GM12878 (cell line): ENCODE measurements around the gene TAX1BP3. TPM values are rescaled to one million over a fixed set of nuclear protein-coding genes. Genes with fewer than 3 reads are reported as not detected.
"Not testable (repeated sequence)": the region's sequence is repeated elsewhere in the genome, so short reads cannot be mapped to it uniquely, and the experiment has no call there.

ENCODE experiments used
- ATAC-seq: fragments of 200-7000 bp; cut with Tn5 transposase; 3 replicates; pipeline ENCODE4 v1.9.1; 2020; ENCODE audit warnings: mild to moderate bottlenecking, moderate library complexity
- BruUV-seq: library from RNA; stranded (reverse); fragments of 400-500 nt; replicated peaks from 2 replicates; lab custom pipeline; 2021; lab: Mats Ljungman, UMichigan
- CTCF ChIA-PET: fragments of 300-600 bp; sonication (Branson Sonifier 250); formaldehyde crosslinking; extraction: SDS; loops from one replicate; lab custom pipeline; 2021; ENCODE audit warnings: inconsistent platforms; lab: Yijun Ruan, JAX
- POLR2A ChIA-PET: fragments of 350-600 bp; formaldehyde crosslinking; extraction: SDS; loops from one replicate; lab custom pipeline; 2021; ENCODE audit warnings: inconsistent platforms; lab: Charles Lee
- RAD21 ChIA-PET: fragments of 300-600 bp; sonication (Branson Sonifier 250); formaldehyde crosslinking; loops from one replicate; lab custom pipeline; 2023; ENCODE audit warnings: antibody characterized with exemption; ENCODE audit not compliant: unreplicated experiment; lab: Charles Lee
- SMC1A ChIA-PET: fragments of 300-600 bp; sonication (Branson Sonifier 250); formaldehyde crosslinking; loops from one replicate; lab custom pipeline; 2023; ENCODE audit not compliant: unreplicated experiment, uncharacterized antibody; lab: Charles Lee
- DNase-seq: peaks from one replicate; pipeline ENCODE4 v3.0.0-alpha.2; 2011; ENCODE audit warnings: low read depth, low spot score
- FAIRE-seq: peaks from 3 replicates; lab custom pipeline; 2011; peaks lifted over from hg19 to GRCh38; lab: Jason Lieb, UNC
- H2AFZ ChIP-seq: 2 replicates; pipeline ENCODE4 v1.6.0; 2011; ENCODE audit warnings: low read depth, low read length, control low read depth; ENCODE audit not compliant: control insufficient read depth
- H3K27ac ChIP-seq: 2 replicates; pipeline ENCODE4 v1.5.1; 2011; ENCODE audit warnings: control low read depth; ENCODE audit not compliant: control insufficient read depth, insufficient read depth
- H3K27me3 ChIP-seq, 2 experiments: replicated peaks in 1 of 2; 2 replicates each; pipeline versions ENCODE4 v1.6.0 to v1.6.1; 2011; ENCODE audit warnings: low read length in 1 of 2; ENCODE audit not compliant: control insufficient read depth in 2 of 2, insufficient read depth in 2 of 2
- H3K36me3 ChIP-seq, 2 experiments: 2 replicates each; pipeline ENCODE4 v1.5.1; 2011; ENCODE audit warnings: low read length in 1 of 2; ENCODE audit not compliant: control insufficient read depth in 2 of 2, insufficient read depth in 2 of 2
- H3K4me1 ChIP-seq: 2 replicates; pipeline ENCODE4 v1.6.1; 2011; ENCODE audit warnings: mild to moderate bottlenecking, low read length, moderate library complexity, mixed read lengths; ENCODE audit not compliant: control insufficient read depth, insufficient read depth
- H3K4me2 ChIP-seq: 2 replicates; pipeline ENCODE4 v1.6.0; 2011; ENCODE audit warnings: control low read depth; ENCODE audit not compliant: control insufficient read depth, insufficient read depth
- H3K4me3 ChIP-seq: fragments of 200-600 bp; sonication (generic); 2 replicates; pipeline ENCODE4 v1.5.1; 2016
- H3K79me2 ChIP-seq: 2 replicates; pipeline ENCODE4 v1.6.0; 2011; ENCODE audit warnings: low read length; ENCODE audit not compliant: control insufficient read depth, insufficient read depth
- H3K9ac ChIP-seq: 2 replicates; pipeline ENCODE4 v1.8.0; 2011; ENCODE audit warnings: low read length, control low read depth, mixed read lengths; ENCODE audit not compliant: control insufficient read depth, insufficient read depth
- H3K9me3 ChIP-seq: replicated peaks from 3 replicates; pipeline ENCODE4 v1.5.1; 2011; ENCODE audit warnings: mild to moderate bottlenecking, low read length; ENCODE audit not compliant: control insufficient read depth, insufficient read depth
- H4K20me1 ChIP-seq: 2 replicates; pipeline ENCODE4 v1.6.0; 2011; ENCODE audit not compliant: control insufficient read depth, insufficient read depth
- ATF7 ChIP-seq: fragments of 450-650 bp; IDR thresholded peaks from 2 replicates; pipeline ENCODE4 v1.6.1; 2016; ENCODE audit warnings: low read depth, mild to moderate bottlenecking
- NFYB ChIP-seq: IDR thresholded peaks from 2 replicates; pipeline ENCODE4 v1.6.1; 2011; ENCODE audit warnings: low read depth, mild to moderate bottlenecking, low read length, improper control_type of control experiment, moderate library complexity; ENCODE audit not compliant: insufficient read depth
- WGBS: methylation state at CpG from one replicate; pipeline ENCODE4 v1.1.6; 2016; ENCODE audit warnings: low lambda C conversion rate; ENCODE audit not compliant: insufficient replicate concordance, insufficient coverage; ENCODE audit errors: missing lambda C conversion rate; 5-methylcytosine and 5-hydroxymethylcytosine counted together
- in situ Hi-C: fragments of 300-500 bp; cut with MboI; formaldehyde crosslinking; loops from 9 replicates; pipeline ENCODE4 v1.14.3; 2018; ENCODE audit warnings: mixed read lengths
- intact Hi-C: fragments of 100-400 bp; cut with micrococcal nuclease; formaldehyde crosslinking; loops from one replicate; pipeline ENCODE4 v1.14.2; 2022; ENCODE audit not compliant: unreplicated experiment
- polyA plus RNA-seq, 11 experiments: library from polyadenylated mRNA; depleted of rRNA in 4 of 11; unstranded in 6 of 11; stranded (reverse) in 5 of 11; fragments of >200 nt; fragmentation: Nextera tagmentation in 4 of 11; fragmentation: Illumina TruSeq in 1 of 11; extraction: Ambion mirVana in 4 of 11; extraction: Trizol in 1 of 11; gene quantifications; 1 replicate in 1 of 11; 2 replicates in 10 of 11; pipeline versions ENCODE4 v1.2.1 to v1.2.3, GENCODE V29; 2011 to 2016; ENCODE audit warnings: inconsistent platforms in 2 of 11, missing spikeins in 2 of 11, low read depth in 1 of 11
- total RNA-seq, 4 experiments: library from RNA; depleted of rRNA in 3 of 4; stranded (reverse); fragments of >200 nt in 3 of 4; fragmentation: Illumina TruSeq in 1 of 4; extraction: Trizol in 1 of 4; gene quantifications; 2 replicates each; pipeline versions ENCODE4 v1.2.1 to v1.2.3, GENCODE V29; 2013 to 2021

Gene TAX1BP3
- total and polyA plus RNA-seq, 10 of the 15 experiments (the other 5 are each of a cell fraction or from before 2014, with no cell fraction given) = 1.00 to 40.4 (median 15.4) TPM

DNA sequence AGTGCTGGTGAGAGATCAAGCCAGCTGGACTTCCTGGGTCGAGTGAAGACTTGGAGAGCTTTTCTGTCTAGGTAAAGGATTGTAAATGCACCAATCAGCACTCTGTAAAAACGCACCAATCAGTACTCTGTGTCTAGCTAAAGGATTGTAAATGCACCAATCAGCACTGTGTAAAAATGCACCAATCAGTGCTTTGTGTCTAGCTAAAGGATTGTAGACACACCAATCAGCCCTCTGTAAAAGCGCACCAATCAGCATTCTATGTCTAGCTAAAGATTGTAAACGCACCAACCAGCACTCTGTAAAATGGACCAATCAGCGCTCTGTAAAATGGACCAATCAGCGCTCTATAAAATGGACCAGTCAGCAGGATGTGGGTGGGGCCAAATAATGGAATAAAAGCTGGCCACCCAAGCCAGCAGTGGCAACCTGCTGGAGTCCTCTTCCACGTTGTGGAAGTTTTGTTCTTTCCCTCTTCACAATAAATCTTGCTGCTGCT lies 33.7 kb upstream of the TAX1BP3 start:
- WGBS = 83% methylated on average over 7 of the region's 7 CpGs
- H3K9ac ChIP-seq, H3K79me2 ChIP-seq, ATAC-seq, FAIRE-seq, H3K4me2 ChIP-seq, RAD21 ChIA-PET, CTCF ChIA-PET, H2AFZ ChIP-seq, H3K36me3 ChIP-seq, H3K4me1 ChIP-seq, H3K4me3 ChIP-seq, H3K27ac ChIP-seq, H4K20me1 ChIP-seq, intact Hi-C loops, H3K27me3 ChIP-seq, BruUV-seq, DNase-seq: not testable (repeated sequence)
- SMC1A ChIA-PET = interaction anchor here (1.3 to 1.9 kb wide), 2 partner anchors 9 to 21 kb away, joined by 4 to 5 read pairs; no protein-coding TSS in a partner anchor
- in situ Hi-C loops = loop anchor here (25.0 kb wide), 1 partner anchor 1510 kb away; no protein-coding TSS in a partner anchor
- H3K9me3 ChIP-seq = peaks cover 15% of the 10 kb centered on the region; the same call in 2 of the 3 replicates
- peak; percentile 83 for TF ChIP-seq NFYB
- POLR2A ChIA-PET = interaction anchor here (0.9 kb wide), 1 partner anchor 9 kb away, joined by 5 read pairs; no protein-coding TSS in a partner anchor

DNA sequence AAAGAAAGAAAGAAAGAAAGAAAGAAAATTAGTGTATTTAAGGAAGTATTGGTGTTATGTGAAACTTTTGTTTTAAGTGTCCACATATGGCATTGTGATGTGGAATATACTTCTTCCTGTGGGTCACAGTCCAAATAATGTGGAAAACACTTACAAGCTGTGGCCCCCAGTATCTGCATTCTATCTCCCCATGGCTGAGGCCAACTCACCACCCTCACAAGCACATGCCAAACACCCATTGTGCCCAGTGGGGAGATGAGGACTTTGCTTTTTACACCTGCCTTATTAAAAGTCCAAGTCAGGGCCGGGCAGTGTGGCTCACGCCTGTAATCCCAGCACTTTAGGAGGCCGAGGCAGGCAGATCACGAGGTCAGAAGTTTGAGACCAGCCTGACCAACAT lies 31.6 kb upstream of the TAX1BP3 start:
- DNase-seq (no peak), ATAC-seq (no peak), FAIRE-seq (no peak)
- 67% methylated on average over 4 of the region's 4 CpGs for WGBS
- intact Hi-C loops (no loop called here), in situ Hi-C loops (loop anchor here (25.0 kb wide), 1 partner anchor 1512 kb away; no protein-coding TSS in a partner anchor)
- BruUV-seq = no TSS peak
- POLR2A ChIA-PET = no interaction called here
- H3K27me3 ChIP-seq = no peaks in the 10 kb centered on the region
- RAD21 ChIA-PET = no interaction called here
- H3K4me3 ChIP-seq = no peak overlapping the region
- H4K20me1 ChIP-seq = no peaks in the 10 kb centered on the region
- peaks cover 15% of the 10 kb centered on the region; the same call in 2 of the 3 replicates for H3K9me3 ChIP-seq
- H3K4me1 ChIP-seq = peaks cover 13% of the 10 kb centered on the region
- H3K36me3 ChIP-seq = no peaks in the 10 kb centered on the region
- H2AFZ ChIP-seq = no peak overlapping the region
- CTCF ChIA-PET = no interaction called here
- no peak for TF ChIP-seq ATF7
- no peak overlapping the region for H3K27ac ChIP-seq
- SMC1A ChIA-PET = no interaction called here
- H3K9ac ChIP-seq = no peak overlapping the region
- H3K4me2 ChIP-seq = no peak overlapping the region
- peaks cover 3% of the 10 kb centered on the region for H3K79me2 ChIP-seq
